RPMI7951 (cell line): ENCODE data around the gene ITGB7. TPM values are rescaled to one million over a fixed set of nuclear protein-coding genes. Genes with fewer than 3 reads are reported as not detected.

Experiments used
- DNase-seq: peaks from one replicate; pipeline ENCODE4 v3.0.0-alpha.2; 2012; ENCODE audit warnings: low read depth
- total RNA-seq: library from RNA; depleted of rRNA; stranded (reverse); fragments of >200 nt; shearing (Covaris generic); gene quantifications from 2 replicates; pipeline ENCODE4 v1.2.3, GENCODE V29; 2014

ITGB7 gene
- total RNA-seq, 1 experiment from 2014 or later = 0.96 TPM

DNA sequence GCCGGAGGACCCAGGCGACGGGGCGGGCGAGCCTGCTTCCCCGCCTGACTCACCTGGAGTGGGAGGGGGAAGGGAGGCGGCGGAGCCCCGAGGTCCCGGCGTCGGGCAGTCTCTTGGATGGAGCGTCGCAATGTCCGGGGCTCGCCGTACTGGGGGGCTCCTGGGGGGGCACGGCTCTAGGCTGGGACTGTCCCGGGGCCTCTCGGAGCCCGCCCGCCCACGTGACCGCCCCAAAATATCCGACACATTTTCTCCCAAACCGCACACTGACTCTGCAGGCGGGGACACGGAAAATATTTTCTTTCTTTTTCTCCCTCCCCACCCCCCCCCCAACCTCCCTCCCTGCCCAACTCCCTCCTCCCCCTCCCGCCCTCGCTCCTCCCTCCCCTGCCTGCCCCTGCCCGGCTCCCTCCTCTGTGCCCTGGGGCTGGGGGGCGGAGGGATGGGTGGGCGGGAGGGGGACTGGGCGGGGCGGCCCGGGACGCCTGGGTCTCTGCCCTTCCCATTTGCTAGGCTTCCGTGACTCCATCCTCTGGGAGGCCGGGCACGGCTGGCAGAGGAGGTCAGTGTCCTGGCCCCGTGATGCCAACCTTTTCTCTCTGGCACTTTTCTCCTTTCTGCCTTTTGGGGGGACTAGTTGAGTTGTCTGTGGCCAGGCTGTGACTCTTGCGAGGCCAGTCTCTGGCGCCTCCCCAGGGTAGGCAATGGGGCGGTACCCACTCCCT is 25.0 kb upstream of the ITGB7 start, which contains the start of gene RARG:
Gene RARG (minus strand): TSS at position 289 of the 725 bp plus-strand sequence. CDS start 4,664 bp downstream, outside the sequence.
- peak; percentile 72 for DNase-seq

DNA sequence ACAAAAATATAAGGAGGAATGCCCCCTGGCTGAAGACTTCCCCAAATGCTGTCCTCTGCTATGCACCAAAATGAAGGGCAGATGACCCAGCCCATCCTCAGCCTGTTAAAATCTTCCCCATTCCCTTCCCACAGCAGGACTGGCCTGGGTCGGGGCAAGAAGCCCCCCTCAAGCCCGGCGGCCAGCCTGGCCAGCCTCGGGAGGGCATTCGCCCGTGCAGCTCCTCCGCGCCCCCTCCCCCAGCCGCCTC is 24.5 kb upstream of the ITGB7 start:
- DNase-seq = no peak

DNA sequence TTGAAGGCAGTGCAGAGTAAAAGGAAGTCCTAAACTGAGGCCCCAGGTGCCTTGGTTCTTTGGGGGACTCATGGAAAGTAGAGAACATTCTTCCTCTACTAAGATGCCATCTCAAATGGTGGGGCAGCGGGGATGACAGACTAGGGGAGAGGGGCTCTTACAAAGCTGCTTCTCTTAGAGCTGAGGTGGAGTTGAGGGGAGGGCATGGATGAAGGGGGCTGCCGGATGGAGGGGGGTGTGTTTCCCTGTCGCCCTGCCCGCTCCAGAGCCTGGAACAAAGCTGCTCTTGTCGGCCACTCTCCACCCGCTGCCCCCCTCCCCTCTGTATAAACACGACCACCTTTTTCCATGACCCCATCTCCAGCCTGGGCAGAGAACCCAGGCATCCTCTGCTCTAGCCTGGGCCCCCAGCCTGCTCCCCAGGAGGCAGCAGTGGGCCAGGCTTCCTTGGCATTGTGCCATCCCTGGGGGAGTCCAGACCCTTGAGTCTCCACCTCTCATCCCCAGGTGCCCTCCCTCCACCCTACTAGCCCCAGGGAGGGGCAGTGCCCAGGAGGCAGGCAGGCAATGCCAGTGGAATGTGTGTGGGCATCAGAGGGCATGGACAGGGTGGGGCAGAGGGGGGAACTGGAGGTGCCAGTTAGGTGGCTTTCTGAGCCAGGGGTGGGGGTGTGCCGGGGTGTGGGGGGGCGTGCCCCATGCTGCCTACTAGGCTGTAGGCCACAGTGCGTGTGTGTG is 23.2 kb upstream of the ITGB7 start:
- DNase-seq = no peak

GRCh38 chr12:53229454-53229853 is 22.4 kb upstream of the ITGB7 start:
- DNase-seq = no peak

- no peak for DNase-seq
These were observed 20.8 kb upstream of the ITGB7 start for GRCh38 chr12:53227836-53228235.

- DNase-seq = no peak
These were observed 20.3 kb upstream of the ITGB7 start for GRCh38 chr12:53227341-53227740.

DNA sequence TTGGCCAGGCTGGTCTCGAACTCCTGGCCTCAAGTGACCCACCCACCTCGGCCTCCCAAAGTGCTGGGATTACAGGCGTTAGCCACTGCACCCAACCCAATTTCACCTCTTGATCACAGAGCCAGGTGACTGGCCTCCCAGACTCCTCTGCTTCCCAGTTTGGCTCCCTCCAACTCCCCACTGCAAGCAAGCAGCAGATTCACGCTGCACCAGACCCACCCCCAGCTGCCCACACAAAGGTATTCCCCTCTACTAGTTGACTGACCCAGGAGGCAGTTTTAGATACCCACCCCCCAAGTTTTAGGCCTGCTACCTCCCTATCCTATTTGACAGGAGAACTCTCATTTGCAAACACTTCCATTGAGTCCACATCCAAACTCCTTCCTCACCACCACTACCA is 19.8 kb upstream of the ITGB7 start:
- no peak for DNase-seq

- no peak for DNase-seq
These were observed 18.8 kb upstream of the ITGB7 start for GRCh38 chr12:53225635-53226424.

DNA sequence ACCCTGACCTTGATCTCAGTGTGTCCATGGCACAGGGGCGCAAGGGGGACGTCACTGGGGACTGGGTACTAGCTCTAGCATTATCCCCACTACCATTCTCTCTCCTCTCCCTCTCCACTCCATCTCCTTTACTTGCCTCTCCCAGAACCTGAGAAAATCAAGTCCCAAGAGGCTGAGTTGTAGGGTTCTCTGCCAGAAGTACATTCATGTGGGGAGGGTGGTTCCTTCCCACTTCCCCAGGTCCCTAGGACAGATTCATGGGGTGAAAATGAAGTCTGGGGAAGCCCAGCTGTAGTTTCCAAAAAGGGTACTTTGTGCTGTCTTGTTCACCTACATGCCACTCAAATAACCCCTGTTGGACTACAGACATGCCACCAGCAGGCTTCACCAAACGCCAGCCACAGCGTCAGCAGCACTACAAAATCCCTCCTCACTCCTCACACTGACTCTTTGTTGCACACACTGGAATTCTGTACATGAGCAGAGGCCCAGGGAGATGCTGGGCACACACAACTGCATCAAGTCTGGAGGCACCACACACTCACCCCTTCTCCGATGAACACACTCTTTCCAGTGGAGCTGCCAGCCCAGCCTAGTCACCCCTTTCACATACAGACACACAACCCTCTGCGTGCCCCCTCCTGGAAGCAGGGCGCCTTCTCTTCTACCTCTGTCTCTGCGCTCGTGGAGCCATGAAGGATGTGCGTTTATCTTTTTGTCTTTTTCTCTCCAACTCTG is 18.0 kb upstream of the ITGB7 start:
- no peak for DNase-seq

- DNase-seq = no peak
These were observed 17.2 kb upstream of the ITGB7 start for GRCh38 chr12:53224061-53224896.

DNA sequence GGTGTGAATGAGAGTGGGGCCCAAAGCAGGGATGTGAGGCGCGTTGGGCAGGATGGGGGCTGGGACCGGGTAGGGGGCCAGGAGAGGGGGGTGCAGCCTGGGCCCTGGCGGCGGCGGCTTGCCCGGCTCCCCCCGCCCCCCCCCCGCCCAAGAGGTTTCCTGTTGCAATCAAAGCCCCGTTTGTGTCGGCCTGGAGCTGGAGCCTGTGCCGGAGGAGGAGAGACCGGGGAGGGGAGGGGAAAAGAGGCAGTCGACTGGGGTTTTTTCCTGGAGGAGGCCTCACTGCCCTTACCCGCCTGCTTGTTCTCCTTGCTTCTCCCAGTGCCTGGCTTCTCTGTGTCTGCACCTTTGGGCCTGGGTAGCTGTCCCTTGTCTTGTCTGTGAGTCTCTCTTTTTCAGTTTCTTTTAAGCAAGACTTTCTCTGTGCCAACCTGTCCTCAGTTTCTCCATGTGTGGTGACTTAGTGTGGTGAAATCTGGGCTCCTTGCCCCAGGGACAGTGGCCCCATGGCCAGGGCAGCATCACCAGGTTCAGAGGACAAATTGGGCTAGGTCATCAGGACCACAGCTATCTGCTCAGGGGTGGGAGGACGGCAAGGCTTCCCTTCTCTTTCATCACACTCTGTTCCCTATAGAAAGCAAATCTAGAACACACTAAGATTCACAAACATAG is 16.5 kb upstream of the ITGB7 start:
- peak; percentile 49 for DNase-seq

DNA sequence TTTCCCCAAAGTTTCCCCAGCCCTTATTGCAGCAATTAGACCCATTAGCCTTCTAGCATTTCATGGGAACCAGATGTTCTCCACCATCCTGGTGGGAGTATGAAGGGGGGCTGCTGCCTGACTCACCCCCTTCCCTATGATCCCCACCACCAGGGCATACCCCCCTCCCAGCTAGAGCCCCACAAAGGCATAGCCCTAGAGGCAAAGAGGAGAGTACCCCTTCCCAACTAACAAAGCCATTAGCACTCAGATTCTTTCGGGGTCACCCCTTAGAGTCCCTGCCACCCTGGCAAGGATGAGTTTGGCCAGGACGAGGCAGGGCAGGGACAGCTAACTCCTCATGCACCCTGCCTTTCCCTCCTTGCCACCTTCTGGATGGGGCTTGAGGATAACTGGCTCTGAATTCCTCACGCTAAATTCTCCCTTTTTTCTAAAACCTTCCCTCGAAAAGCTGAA is 15.8 kb upstream of the ITGB7 start:
- no peak for DNase-seq

DNA sequence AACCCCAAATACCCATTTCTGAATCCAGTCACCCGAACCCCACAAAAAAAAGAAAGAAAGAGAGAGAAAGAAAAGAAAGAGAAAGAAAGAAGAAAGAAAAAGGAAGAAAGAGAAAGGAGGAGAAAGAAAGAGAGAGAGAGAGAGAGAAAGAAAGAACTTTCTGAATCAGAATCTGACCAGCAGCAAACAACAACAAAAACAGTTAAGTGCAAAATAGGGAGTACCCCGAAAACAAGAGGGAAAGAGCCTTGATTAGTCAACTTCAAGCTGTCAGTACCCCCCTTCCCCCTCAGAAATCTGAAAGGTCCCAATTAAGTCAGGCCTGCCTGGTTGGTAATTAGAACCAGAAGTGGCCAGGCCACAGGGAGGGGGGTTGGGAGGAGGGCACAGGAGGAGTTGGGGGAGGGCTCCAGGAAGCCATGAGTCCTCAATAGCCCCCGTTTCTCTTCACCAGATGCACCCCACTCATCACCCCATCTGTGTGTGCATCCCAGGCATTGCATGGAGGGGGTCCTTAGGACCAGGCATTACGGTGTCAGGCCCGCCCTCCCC is 15.2 kb upstream of the ITGB7 start:
- DNase-seq = peak; percentile 46

- DNase-seq = peak; percentile 59
These were observed 14.4 kb upstream of the ITGB7 start for GRCh38 chr12:53221203-53222080.

- DNase-seq = peak; percentile 93
These were observed 13.7 kb upstream of the ITGB7 start for GRCh38 chr12:53220694-53221202.

GRCh38 chr12:53219956-53220693 is 13.1 kb upstream of the ITGB7 start:
- peak; percentile 81 for DNase-seq

DNA sequence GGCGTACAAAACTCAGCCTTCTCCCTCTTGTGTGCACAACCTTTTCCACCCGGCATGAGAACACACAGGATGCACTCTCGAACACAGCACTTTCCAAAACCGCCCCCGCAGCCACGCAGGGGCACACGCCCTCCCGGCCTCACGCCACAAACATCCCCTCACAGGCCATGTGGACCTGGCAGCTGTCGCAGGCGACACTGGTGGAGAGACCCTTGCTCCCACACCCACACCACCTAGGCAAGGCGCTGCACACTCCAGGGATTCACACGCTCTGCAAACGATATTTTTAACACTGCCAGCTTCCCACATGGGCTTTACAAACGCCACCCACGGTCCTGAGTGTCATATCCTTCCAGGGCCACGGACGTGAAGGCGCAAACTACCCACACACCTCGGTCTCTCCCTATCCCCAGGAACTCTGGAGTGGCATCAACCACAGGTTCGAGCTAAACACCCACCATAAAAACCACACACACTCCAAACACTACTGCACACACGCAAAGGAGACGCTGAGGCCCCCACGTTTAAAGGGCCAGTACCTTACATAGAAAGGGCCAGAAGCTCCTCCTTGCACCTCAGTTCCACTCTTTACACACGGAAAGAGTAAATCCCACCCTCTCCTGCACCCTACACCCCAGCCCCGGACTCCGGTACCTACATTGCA is 12.4 kb upstream of the ITGB7 start:
- peak; percentile 70 for DNase-seq
